HG02943 (cell line): ENCODE measurements around the gene KIF2C.
"Not testable (repeated sequence)": the region's sequence is repeated elsewhere in the genome, so short reads cannot be mapped to it uniquely, and the experiment has no call there.

ENCODE experiments used
- ATAC-seq: cut with Tn5 transposase; IDR thresholded peaks from one replicate; pipeline ENCODE4 v1.9.1; 2021; ENCODE audit warnings: mild to moderate bottlenecking, low read depth, moderate library complexity; ENCODE audit not compliant: unreplicated experiment

KIF2C gene

GRCh38 chr1:44739307-44740178 is at the start of gene KIF2C:
Gene KIF2C, plus strand, starts transcription at chr1:44739837. Its CDS starts 96 bp downstream, at chr1:44739933.
- ATAC-seq: peak; percentile 97

GRCh38 chr1:44693159-44693558 is 46.5 kb upstream of the KIF2C start:
- ATAC-seq: no peak

GRCh38 chr1:44693900-44694299 is 45.7 kb upstream of the KIF2C start:
- ATAC-seq: no peak

GRCh38 chr1:44694863-44695478 is 44.7 kb upstream of the KIF2C start:
- ATAC-seq: peak; percentile 58

GRCh38 chr1:44695671-44696070 is 44.0 kb upstream of the KIF2C start:
- ATAC-seq: no peak

GRCh38 chr1:44696101-44696500 is 43.5 kb upstream of the KIF2C start:
- ATAC-seq: no peak

- ATAC-seq: no peak
Measured at GRCh38 chr1:44696789-44697345, 42.8 kb upstream of the KIF2C start.

- no peak for ATAC-seq
Measured at GRCh38 chr1:44698138-44698537, 41.5 kb upstream of the KIF2C start.

- not testable (repeated sequence) for ATAC-seq
Measured at GRCh38 chr1:44699375-44699774, 40.3 kb upstream of the KIF2C start.

- ATAC-seq: no peak
Measured at GRCh38 chr1:44700573-44700972, 39.1 kb upstream of the KIF2C start.

- no peak for ATAC-seq
Measured at GRCh38 chr1:44701141-44701573, 38.5 kb upstream of the KIF2C start.

GRCh38 chr1:44705470-44705869 is 34.2 kb upstream of the KIF2C start:
- no peak for ATAC-seq

- no peak for ATAC-seq
Measured at GRCh38 chr1:44705938-44706337, 33.7 kb upstream of the KIF2C start.

GRCh38 chr1:44707112-44707881 is 32.3 kb upstream of the KIF2C start:
- no peak for ATAC-seq

GRCh38 chr1:44707959-44708831 is 31.4 kb upstream of the KIF2C start:
- no peak for ATAC-seq

- no peak for ATAC-seq
Measured at GRCh38 chr1:44713321-44713781, 26.3 kb upstream of the KIF2C start.

GRCh38 chr1:44714532-44714931 is 25.1 kb upstream of the KIF2C start:
- ATAC-seq: no peak

- no peak for ATAC-seq
Measured at GRCh38 chr1:44714944-44715571, 24.6 kb upstream of the KIF2C start.

GRCh38 chr1:44717156-44717555 is 22.5 kb upstream of the KIF2C start:
- no peak for ATAC-seq
